A549 (cell line): Measurements from ENCODE around the gene BLMH. TPM values are rescaled to one million over a fixed set of nuclear protein-coding genes. Genes with fewer than 3 reads are reported as not detected.

Experiments
- ATAC-seq, 2 experiments: fragments of 200-7000 bp in 1 of 2; fragments of >200 bp in 1 of 2; cut with Nextera tagmentation in 1 of 2; cut with Tn5 transposase in 1 of 2; 3 replicates each; pipeline versions ENCODE4 v1.8.0 to v1.9.1; 2018 to 2020; ENCODE audit warnings: mild to moderate bottlenecking in 1 of 2, moderate library complexity in 1 of 2
- CTCF ChIA-PET: fragments of 300-600 bp; sonication (Branson Sonifier 250); formaldehyde crosslinking; extraction: SDS; loops from one replicate; lab custom pipeline; 2021; ENCODE audit warnings: antibody characterized with exemption, inconsistent platforms; lab: Yijun Ruan, JAX
- POLR2A ChIA-PET: fragments of 350-600 bp; formaldehyde crosslinking; extraction: SDS; loops from one replicate; lab custom pipeline; 2021; ENCODE audit warnings: antibody characterized with exemption, inconsistent platforms; lab: Yijun Ruan, JAX
- DNase-seq, 2 experiments: peaks; one replicate each; pipeline versions ENCODE4 v3.0.0 to v3.0.0-alpha.2; 2011 to 2016; ENCODE audit warnings: low read depth in 1 of 2, low spot score in 1 of 2
- FAIRE-seq: peaks from 2 replicates; lab custom pipeline; 2011; peaks lifted over from hg19 to GRCh38; lab: Jason Lieb, UNC
- H3K27ac ChIP-seq, 2 experiments: fragments of >200 bp; sonication (Bioruptor Twin); formaldehyde crosslinking; 3 replicates each; pipeline ENCODE4 v1.5.1; 2016 to 2017
- H3K4me1 ChIP-seq: fragments of >200 bp; sonication (Bioruptor Twin); formaldehyde crosslinking; 3 replicates; pipeline ENCODE4 v1.6.1; 2016
- H3K4me2 ChIP-seq: fragments of >200 bp; sonication (Bioruptor Twin); formaldehyde crosslinking; 3 replicates; pipeline ENCODE4 v1.6.1; 2016
- H3K4me3 ChIP-seq: fragments of >200 bp; sonication (Bioruptor Twin); formaldehyde crosslinking; 3 replicates; pipeline ENCODE4 v1.5.1; 2016
- H3K9me3 ChIP-seq: fragments of >200 bp; sonication (Bioruptor Twin); formaldehyde crosslinking; 3 replicates; pipeline ENCODE4 v1.6.1; 2016
- CBX2 ChIP-seq: fragments of 200-600 bp; sonication (generic); IDR thresholded peaks from 2 replicates; pipeline ENCODE4 v1.6.1; 2016; ENCODE audit warnings: low read depth, mild to moderate bottlenecking, borderline replicate concordance
- CEBPB ChIP-seq, 2 experiments: fragments of >200 bp in 1 of 2; sonication (Bioruptor Twin) in 1 of 2; formaldehyde crosslinking in 1 of 2; IDR thresholded peaks; 2 replicates each; pipeline ENCODE4 v1.6.1; 2012 to 2016
- CHD4 ChIP-seq: fragments of 200-600 bp; sonication (generic); IDR thresholded peaks from 2 replicates; pipeline ENCODE4 v1.6.1; 2016; ENCODE audit warnings: antibody characterized with exemption, mild to moderate bottlenecking, borderline replicate concordance
- FOSL2 ChIP-seq, 2 experiments: fragments of 450-650 bp in 1 of 2; fragments of >200 bp in 1 of 2; sonication (Bioruptor Twin) in 1 of 2; formaldehyde crosslinking; IDR thresholded peaks; 2 replicates each; pipeline versions ENCODE4 v1.5.0 to v1.6.1; 2016 to 2020; ENCODE audit warnings: mild to moderate bottlenecking in 1 of 2, moderate library complexity in 1 of 2
- FOXS1 ChIP-seq: fragments of 250-450 bp; sonication (Bioruptor Pico); IDR thresholded peaks from 2 replicates; pipeline ENCODE4 v1.5.0; 2020; ENCODE audit warnings: mild to moderate bottlenecking, moderate library complexity
- JUNB ChIP-seq: fragments of >200 bp; sonication (Bioruptor Twin); formaldehyde crosslinking; IDR thresholded peaks from 2 replicates; pipeline ENCODE4 v1.6.1; 2016
- KDM5A ChIP-seq: fragments of 200-600 bp; sonication (generic); IDR thresholded peaks from 2 replicates; pipeline ENCODE4 v1.6.1; 2016; ENCODE audit warnings: antibody characterized with exemption, mild to moderate bottlenecking
- NFE2L2 ChIP-seq: fragments of 150-350 bp; conservative IDR thresholded peaks from 2 replicates; pipeline ENCODE4 v1.6.1; 2014; ENCODE audit warnings: low read length
- NPAS2 ChIP-seq: fragments of 250-450 bp; sonication (Bioruptor Pico); IDR thresholded peaks from 2 replicates; pipeline ENCODE4 v1.8.0; 2022; ENCODE audit warnings: mild to moderate bottlenecking, moderate library complexity, borderline replicate concordance
- NR3C1 ChIP-seq: fragments of >200 bp; sonication (Bioruptor Twin); formaldehyde crosslinking; IDR thresholded peaks from 3 replicates; pipeline ENCODE4 v1.6.1; 2017
- PHF8 ChIP-seq: fragments of 200-600 bp; sonication (generic); IDR thresholded peaks from 2 replicates; pipeline ENCODE4 v1.6.1; 2016; ENCODE audit warnings: low read depth, mild to moderate bottlenecking, antibody characterized with exemption, moderate library complexity, borderline replicate concordance
- POLR2A ChIP-seq: IDR thresholded peaks from 2 replicates; pipeline ENCODE4 v1.6.1; 2012; ENCODE audit warnings: mild to moderate bottlenecking, low read length
- POLR2AphosphoS2 ChIP-seq: conservative IDR thresholded peaks from 2 replicates; pipeline ENCODE4 v1.6.1; 2012; ENCODE audit warnings: low read length, improper control_type of control experiment, inconsistent platforms
- SREBF2 ChIP-seq: fragments of 450-650 bp; IDR thresholded peaks from 2 replicates; pipeline ENCODE4 v1.6.1; 2014; ENCODE audit warnings: mild to moderate bottlenecking, moderate library complexity
- TP53 ChIP-seq: fragments of 250-450 bp; sonication (Bioruptor Pico); IDR thresholded peaks from 2 replicates; pipeline ENCODE4 v1.5.0; 2021; ENCODE audit warnings: mild to moderate bottlenecking, moderate library complexity
- ZFP36 ChIP-seq: fragments of 450-650 bp; IDR thresholded peaks from 2 replicates; pipeline ENCODE4 v1.6.1; 2014; ENCODE audit warnings: borderline replicate concordance; ENCODE audit not compliant: partially characterized antibody
- ZNF302 ChIP-seq: fragments of 250-450 bp; sonication (Bioruptor Pico); IDR thresholded peaks from 2 replicates; pipeline ENCODE4 v1.9.0; 2021; ENCODE audit warnings: inconsistent platforms, mild to moderate bottlenecking, moderate library complexity
- ZSCAN20 ChIP-seq: fragments of 250-450 bp; sonication (Bioruptor Pico); IDR thresholded peaks from 2 replicates; pipeline ENCODE4 v1.8.0; 2022; ENCODE audit warnings: mild to moderate bottlenecking, moderate library complexity
- WGBS: methylation state at CpG from one replicate; pipeline ENCODE4 v1.1.6; 2017; ENCODE audit errors: missing lambda C conversion rate; 5-methylcytosine and 5-hydroxymethylcytosine counted together
- polyA plus RNA-seq, 4 experiments: library from polyadenylated mRNA; depleted of rRNA in 3 of 4; stranded (reverse); fragments of >200 nt; fragmentation: RNase III in 1 of 4; extraction: RNeasy Plus Mini Kit Qiagen cat#74134 plus additional on column Dnase treatment in 1 of 4; gene quantifications; 2 replicates in 3 of 4; 3 replicates in 1 of 4; pipeline ENCODE4 v1.2.3, GENCODE V29; 2011 to 2017
- TF ChIP-seq, protein P1 (sequence below): fragments of 250-450 bp; sonication (Bioruptor Pico); IDR thresholded peaks from 2 replicates; pipeline ENCODE4 v1.5.0; 2021; ENCODE audit warnings: mild to moderate bottlenecking, moderate library complexity, borderline replicate concordance
- TF ChIP-seq, protein P2 (sequence below): fragments of 150-350 bp; IDR thresholded peaks from 2 replicates; pipeline ENCODE4 v1.6.1; 2014; ENCODE audit warnings: low read depth, mild to moderate bottlenecking, low read length
- TF ChIP-seq, protein P3 (sequence below): fragments of >200 bp; sonication (Bioruptor Twin); formaldehyde crosslinking; IDR thresholded peaks from 3 replicates; pipeline ENCODE4 v1.6.1; 2016
- TF ChIP-seq, protein P4 (sequence below): IDR thresholded peaks from 2 replicates; pipeline ENCODE4 v1.6.1; 2012
- TF ChIP-seq, protein P5 (sequence below): fragments of >200 bp; sonication (Bioruptor Twin); formaldehyde crosslinking; IDR thresholded peaks from 3 replicates; pipeline ENCODE4 v1.5.1; 2016
- TF ChIP-seq, protein P6 (sequence below): fragments of 250-450 bp; sonication (Bioruptor Pico); IDR thresholded peaks from 2 replicates; pipeline ENCODE4 v1.5.0; 2020; ENCODE audit warnings: low read depth, mild to moderate bottlenecking, moderate library complexity
- TF ChIP-seq, protein P7 (sequence below): fragments of >200 bp; sonication (Bioruptor Twin); formaldehyde crosslinking; IDR thresholded peaks from 2 replicates; pipeline ENCODE4 v1.6.1; 2016

The BLMH gene
- polyA plus RNA-seq, 2 of the 4 experiments (the other 2 are of a cell fraction): 38.5 to 66.4 TPM

DNA sequence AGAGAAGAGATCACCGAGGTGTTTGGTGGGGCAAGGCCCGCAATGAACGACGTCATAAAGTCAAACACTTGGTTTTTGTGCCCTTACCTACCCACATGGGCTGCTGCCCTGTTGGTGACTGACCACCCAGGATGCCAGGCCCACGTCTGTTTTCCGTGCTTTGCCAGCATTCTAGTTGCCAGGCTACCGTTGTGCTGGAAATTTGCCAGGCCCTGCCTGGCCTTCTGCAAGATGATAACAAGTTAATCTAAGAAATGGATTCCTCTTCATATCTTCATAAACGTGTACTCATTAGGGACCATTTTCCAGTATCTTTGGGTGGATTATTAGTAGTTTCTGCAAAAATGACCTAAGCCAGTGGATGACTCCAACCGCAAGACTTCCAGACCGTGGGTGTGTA lies 91.6 kb downstream of the BLMH start:
- Histone ChIP-seq H3K4me2 (no peak overlapping the region), H3K9me3 (no peaks in the 10 kb centered on the region), H3K27ac (no peak overlapping the region)
- DNase-seq (no peak), ATAC-seq (no peak), FAIRE-seq (no peak)
- TF ChIP-seq NR3C1: no peak
- TF ChIP-seq ZFP36: no peak
- TF ChIP-seq NPAS2 (CRISPR knock-in tag): no peak
- no peak for TF ChIP-seq JUNB
- no peak for TF ChIP-seq POLR2A
- TF ChIP-seq ZNF302 (CRISPR knock-in tag): no peak
- TF ChIP-seq PHF8: no peak
- no peak for TF ChIP-seq TP53 (CRISPR knock-in tag)
- TF ChIP-seq, protein P1, sequence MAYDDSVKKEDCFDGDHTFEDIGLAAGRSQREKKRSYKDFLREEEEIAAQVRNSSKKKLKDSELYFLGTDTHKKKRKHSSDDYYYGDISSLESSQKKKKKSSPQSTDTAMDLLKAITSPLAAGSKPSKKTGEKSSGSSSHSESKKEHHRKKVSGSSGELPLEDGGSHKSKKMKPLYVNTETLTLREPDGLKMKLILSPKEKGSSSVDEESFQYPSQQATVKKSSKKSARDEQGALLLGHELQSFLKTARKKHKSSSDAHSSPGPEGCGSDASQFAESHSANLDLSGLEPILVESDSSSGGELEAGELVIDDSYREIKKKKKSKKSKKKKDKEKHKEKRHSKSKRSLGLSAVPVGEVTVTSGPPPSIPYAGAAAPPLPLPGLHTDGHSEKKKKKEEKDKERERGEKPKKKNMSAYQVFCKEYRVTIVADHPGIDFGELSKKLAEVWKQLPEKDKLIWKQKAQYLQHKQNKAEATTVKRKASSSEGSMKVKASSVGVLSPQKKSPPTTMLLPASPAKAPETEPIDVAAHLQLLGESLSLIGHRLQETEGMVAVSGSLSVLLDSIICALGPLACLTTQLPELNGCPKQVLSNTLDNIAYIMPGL (CRISPR knock-in tag): no peak
- TF ChIP-seq NFE2L2: no peak
- TF ChIP-seq, protein P2, sequence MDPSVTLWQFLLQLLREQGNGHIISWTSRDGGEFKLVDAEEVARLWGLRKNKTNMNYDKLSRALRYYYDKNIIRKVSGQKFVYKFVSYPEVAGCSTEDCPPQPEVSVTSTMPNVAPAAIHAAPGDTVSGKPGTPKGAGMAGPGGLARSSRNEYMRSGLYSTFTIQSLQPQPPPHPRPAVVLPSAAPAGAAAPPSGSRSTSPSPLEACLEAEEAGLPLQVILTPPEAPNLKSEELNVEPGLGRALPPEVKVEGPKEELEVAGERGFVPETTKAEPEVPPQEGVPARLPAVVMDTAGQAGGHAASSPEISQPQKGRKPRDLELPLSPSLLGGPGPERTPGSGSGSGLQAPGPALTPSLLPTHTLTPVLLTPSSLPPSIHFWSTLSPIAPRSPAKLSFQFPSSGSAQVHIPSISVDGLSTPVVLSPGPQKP: no peak
- TF ChIP-seq, protein P3, sequence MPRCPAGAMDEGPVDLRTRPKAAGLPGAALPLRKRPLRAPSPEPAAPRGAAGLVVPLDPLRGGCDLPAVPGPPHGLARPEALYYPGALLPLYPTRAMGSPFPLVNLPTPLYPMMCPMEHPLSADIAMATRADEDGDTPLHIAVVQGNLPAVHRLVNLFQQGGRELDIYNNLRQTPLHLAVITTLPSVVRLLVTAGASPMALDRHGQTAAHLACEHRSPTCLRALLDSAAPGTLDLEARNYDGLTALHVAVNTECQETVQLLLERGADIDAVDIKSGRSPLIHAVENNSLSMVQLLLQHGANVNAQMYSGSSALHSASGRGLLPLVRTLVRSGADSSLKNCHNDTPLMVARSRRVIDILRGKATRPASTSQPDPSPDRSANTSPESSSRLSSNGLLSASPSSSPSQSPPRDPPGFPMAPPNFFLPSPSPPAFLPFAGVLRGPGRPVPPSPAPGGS: no peak
- TF ChIP-seq, protein P4, sequence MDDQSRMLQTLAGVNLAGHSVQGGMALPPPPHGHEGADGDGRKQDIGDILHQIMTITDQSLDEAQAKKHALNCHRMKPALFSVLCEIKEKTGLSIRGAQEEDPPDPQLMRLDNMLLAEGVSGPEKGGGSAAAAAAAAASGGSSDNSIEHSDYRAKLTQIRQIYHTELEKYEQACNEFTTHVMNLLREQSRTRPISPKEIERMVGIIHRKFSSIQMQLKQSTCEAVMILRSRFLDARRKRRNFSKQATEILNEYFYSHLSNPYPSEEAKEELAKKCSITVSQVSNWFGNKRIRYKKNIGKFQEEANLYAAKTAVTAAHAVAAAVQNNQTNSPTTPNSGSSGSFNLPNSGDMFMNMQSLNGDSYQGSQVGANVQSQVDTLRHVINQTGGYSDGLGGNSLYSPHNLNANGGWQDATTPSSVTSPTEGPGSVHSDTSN: no peak
- no peak for TF ChIP-seq KDM5A
- TF ChIP-seq CHD4: no peak
- TF ChIP-seq FOXS1: no peak
- TF ChIP-seq, protein P5, sequence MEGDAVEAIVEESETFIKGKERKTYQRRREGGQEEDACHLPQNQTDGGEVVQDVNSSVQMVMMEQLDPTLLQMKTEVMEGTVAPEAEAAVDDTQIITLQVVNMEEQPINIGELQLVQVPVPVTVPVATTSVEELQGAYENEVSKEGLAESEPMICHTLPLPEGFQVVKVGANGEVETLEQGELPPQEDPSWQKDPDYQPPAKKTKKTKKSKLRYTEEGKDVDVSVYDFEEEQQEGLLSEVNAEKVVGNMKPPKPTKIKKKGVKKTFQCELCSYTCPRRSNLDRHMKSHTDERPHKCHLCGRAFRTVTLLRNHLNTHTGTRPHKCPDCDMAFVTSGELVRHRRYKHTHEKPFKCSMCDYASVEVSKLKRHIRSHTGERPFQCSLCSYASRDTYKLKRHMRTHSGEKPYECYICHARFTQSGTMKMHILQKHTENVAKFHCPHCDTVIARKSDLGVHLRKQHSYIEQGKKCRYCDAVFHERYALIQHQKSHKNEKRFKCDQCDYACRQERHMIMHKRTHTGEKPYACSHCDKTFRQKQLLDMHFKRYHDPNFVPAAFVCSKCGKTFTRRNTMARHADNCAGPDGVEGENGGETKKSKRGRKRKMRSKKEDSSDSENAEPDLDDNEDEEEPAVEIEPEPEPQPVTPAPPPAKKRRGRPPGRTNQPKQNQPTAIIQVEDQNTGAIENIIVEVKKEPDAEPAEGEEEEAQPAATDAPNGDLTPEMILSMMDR: no peak
- no peak for TF ChIP-seq SREBF2
- TF ChIP-seq, all 56 proteins: peak for 0
- H3K4me3 ChIP-seq: no peak overlapping the region
- no peaks in the 10 kb centered on the region for H3K4me1 ChIP-seq
- 84% methylated on average over 10 of the region's 10 CpGs for WGBS
- POLR2A ChIA-PET: no interaction called here
- CTCF ChIA-PET: interaction anchor here (0.6 to 1.8 kb wide), 2 partner anchors 12 to 297 kb away, joined by 3 to 7 read pairs; no protein-coding TSS in a partner anchor

DNA sequence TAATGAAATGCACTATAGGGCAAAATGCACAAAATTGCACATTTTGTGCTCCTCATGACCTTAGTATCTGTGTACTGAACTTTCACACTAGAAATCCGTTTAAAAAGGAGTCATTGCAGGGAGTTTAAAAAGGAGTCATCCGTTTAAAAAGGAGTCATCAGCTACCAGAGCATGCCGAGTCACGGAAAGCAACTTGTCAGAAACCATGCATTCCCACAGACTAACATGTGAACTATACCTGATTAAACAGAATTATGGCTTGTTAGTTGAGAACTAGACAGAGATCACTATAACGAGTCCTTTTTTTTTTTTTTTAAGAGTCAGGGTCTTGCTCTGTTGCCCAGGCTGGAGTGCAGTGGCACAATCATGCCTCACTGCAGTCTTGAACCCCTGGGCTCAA lies 92.1 kb downstream of the BLMH start:
- ChIA-PET CTCF (interaction anchor here (0.6 to 1.8 kb wide), 4 partner anchors 12 to 296 kb away, joined by 3 to 7 read pairs (median 4); no protein-coding TSS in a partner anchor), POLR2A (no interaction called here)
- WGBS: 55% methylated on average over 5 of the region's 5 CpGs
- Histone ChIP-seq H3K4me1 (no peaks in the 10 kb centered on the region), H3K4me2 (no peak overlapping the region), H3K27ac (no peak overlapping the region), H3K4me3 (no peak overlapping the region), H3K9me3 (no peaks in the 10 kb centered on the region)
- ATAC-seq: no peak
- no peak for FAIRE-seq
- DNase-seq: no peak
- no peak for TF ChIP-seq ZNF302 (CRISPR knock-in tag)
- no peak for TF ChIP-seq CBX2
- no peak for TF ChIP-seq PHF8
- TF ChIP-seq POLR2AphosphoS2: no peak
- no peak for TF ChIP-seq ZSCAN20 (CRISPR knock-in tag)
- TF ChIP-seq, protein P4: no peak
- TF ChIP-seq, protein P6, sequence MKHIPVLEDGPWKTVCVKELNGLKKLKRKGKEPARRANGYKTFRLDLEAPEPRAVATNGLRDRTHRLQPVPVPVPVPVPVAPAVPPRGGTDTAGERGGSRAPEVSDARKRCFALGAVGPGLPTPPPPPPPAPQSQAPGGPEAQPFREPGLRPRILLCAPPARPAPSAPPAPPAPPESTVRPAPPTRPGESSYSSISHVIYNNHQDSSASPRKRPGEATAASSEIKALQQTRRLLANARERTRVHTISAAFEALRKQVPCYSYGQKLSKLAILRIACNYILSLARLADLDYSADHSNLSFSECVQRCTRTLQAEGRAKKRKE (CRISPR knock-in tag): no peak
- no peak for TF ChIP-seq CEBPB (IDR thresholded peaks at IDR 0.05)
- TF ChIP-seq, protein P7, sequence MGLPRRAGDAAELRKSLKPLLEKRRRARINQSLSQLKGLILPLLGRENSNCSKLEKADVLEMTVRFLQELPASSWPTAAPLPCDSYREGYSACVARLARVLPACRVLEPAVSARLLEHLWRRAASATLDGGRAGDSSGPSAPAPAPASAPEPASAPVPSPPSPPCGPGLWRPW: no peak
- TF ChIP-seq NPAS2 (CRISPR knock-in tag): no peak
- TF ChIP-seq JUNB: no peak
- TF ChIP-seq, protein P1 (CRISPR knock-in tag): no peak
- no peak for TF ChIP-seq FOSL2 (IDR thresholded peaks at IDR 0.05)
- no peak for TF ChIP-seq FOSL2 (CRISPR knock-in tag; IDR thresholded peaks at IDR 0.05)
